ENCODE results near the gene TLR10. TPM values are rescaled to one million over a fixed set of nuclear protein-coding genes. Genes with fewer than 3 reads are reported as not detected.

The TLR10 gene
- total RNA-seq, 1 experiment from 2014 or later, result not detected

DNA sequence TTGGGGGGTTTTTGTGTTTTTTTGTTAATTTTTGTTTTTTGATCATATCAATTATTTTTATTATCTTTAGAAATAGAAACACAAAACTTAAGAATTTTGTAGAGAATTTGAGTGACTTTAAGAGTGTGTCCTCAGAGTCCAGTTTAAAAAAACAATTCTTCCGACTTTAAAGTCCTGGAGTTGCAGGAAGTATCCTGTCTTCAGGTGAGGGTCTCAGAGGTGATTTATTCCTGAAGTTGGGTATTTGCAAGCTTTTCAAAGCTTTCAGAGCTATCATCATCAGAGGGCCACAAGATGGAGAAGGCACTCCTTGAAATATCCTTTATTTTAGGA is 23.0 kb downstream of the TLR10 start:
- BruUV-seq (replicated peaks), result no TSS peak
- ATAC-seq, result no peak

DNA sequence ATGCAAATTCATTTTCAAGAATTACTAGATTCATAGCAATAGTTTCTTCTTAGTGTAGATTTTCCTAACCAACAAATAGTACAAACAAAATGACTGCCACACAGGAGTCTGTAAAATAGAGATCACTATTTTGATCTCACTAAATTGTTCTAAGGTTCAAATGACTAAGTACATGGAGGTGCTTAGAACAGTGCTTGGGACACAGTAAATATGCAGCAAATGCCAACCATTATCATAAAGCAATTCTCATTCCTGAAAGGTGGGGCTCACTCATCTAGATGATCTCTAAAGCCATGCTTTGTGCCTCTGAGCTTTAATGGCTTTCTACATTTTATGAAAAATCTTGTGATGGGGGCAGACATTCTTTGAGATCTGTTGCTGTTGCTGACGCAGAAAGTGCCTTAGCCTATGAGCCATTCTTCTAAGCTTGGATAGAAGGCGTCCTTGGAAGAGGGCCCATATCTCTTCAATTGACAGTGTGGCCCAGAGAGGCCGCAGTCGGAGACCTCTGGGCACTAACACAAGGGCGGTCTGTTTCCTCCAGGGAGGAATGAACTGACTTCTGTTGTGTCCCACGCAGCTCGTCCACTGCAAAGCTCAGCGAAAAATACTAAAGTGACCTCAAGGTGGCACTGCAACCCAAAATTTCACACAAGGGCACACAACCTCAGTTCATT is 23.5 kb downstream of the TLR10 start:
- no peaks in the 10 kb centered on the region for H3K4me1 ChIP-seq (ENCODE audit: insufficient read depth, low read length)
- BruUV-seq (replicated peaks), result no TSS peak
- peak; percentile 76 for ATAC-seq
- no peak overlapping the region for H3K27ac ChIP-seq (ENCODE audit: low read length)
- H4K20me1 ChIP-seq (ENCODE audit: low read length), result no peaks in the 10 kb centered on the region
- intact Hi-C loops (cut with micrococcal nuclease), result loop anchor here (1.0 to 2.0 kb wide), 4 partner anchors 24 to 136 kb away; partner anchors contain the start of genes TLR1, TLR10 and TLR6
- no peaks in the 10 kb centered on the region for H3K9me2 ChIP-seq (replicated peaks; ENCODE audit: low read length)
- H2AFZ ChIP-seq (ENCODE audit: low read length), result peak overlapping the region; percentile 71
- H3K9me3 ChIP-seq (ENCODE audit: low read length), result no peaks in the 10 kb centered on the region
- H3K79me2 ChIP-seq (ENCODE audit: low read length), result no peaks in the 10 kb centered on the region
- TF ChIP-seq EZH2 (IDR thresholded peaks at IDR 0.05; ENCODE audit: low read length, unreplicated experiment), result no peak
- TF ChIP-seq, protein P1, sequence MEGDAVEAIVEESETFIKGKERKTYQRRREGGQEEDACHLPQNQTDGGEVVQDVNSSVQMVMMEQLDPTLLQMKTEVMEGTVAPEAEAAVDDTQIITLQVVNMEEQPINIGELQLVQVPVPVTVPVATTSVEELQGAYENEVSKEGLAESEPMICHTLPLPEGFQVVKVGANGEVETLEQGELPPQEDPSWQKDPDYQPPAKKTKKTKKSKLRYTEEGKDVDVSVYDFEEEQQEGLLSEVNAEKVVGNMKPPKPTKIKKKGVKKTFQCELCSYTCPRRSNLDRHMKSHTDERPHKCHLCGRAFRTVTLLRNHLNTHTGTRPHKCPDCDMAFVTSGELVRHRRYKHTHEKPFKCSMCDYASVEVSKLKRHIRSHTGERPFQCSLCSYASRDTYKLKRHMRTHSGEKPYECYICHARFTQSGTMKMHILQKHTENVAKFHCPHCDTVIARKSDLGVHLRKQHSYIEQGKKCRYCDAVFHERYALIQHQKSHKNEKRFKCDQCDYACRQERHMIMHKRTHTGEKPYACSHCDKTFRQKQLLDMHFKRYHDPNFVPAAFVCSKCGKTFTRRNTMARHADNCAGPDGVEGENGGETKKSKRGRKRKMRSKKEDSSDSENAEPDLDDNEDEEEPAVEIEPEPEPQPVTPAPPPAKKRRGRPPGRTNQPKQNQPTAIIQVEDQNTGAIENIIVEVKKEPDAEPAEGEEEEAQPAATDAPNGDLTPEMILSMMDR (conservative IDR thresholded peaks at IDR 0.05; ENCODE audit: low read depth, low read length), result peak; percentile 73
- no peaks in the 10 kb centered on the region for H3F3A ChIP-seq (ENCODE audit: low read length, unreplicated experiment)
- H3K4me3 ChIP-seq (ENCODE audit: low read length), result no peak overlapping the region
- DNase-seq, result peak; percentile 57
- H3K36me3 ChIP-seq (ENCODE audit: low read depth, low read length), result no peaks in the 10 kb centered on the region
- no peak overlapping the region for H3K9ac ChIP-seq (ENCODE audit: low read length)
- CTCF ChIA-PET, result interaction anchor here (0.5 to 1.3 kb wide), 9 partner anchors 23 to 883 kb away, joined by 3 to 10 read pairs (median 3); partner anchors contain the start of gene TLR10
- POLR2A ChIA-PET (ENCODE audit: unreplicated experiment), result no interaction called here
- peak overlapping the region; percentile 63 for H3K4me2 ChIP-seq (ENCODE audit: low read length)
- H3K27me3 ChIP-seq (ENCODE audit: low read length), result no peaks in the 10 kb centered on the region

More for the DNA sequence above, 23.0 kb downstream of the TLR10 start:
- no peaks in the 10 kb centered on the region for H3K9me3 ChIP-seq (ENCODE audit: low read length)
- H3K9ac ChIP-seq (ENCODE audit: low read length), result no peak overlapping the region
- intact Hi-C loops (cut with micrococcal nuclease), result loop anchor here (1.0 to 2.0 kb wide), 4 partner anchors 23 to 135 kb away; partner anchors contain the start of genes TLR1, TLR10 and TLR6
- H3K27me3 ChIP-seq (ENCODE audit: low read length), result no peaks in the 10 kb centered on the region
- no peaks in the 10 kb centered on the region for H3K9me2 ChIP-seq (replicated peaks; ENCODE audit: low read length)
- no peaks in the 10 kb centered on the region for H3K4me1 ChIP-seq (ENCODE audit: insufficient read depth, low read length)
- no peaks in the 10 kb centered on the region for H3F3A ChIP-seq (ENCODE audit: low read length, unreplicated experiment)
- ChIA-PET POLR2A (ENCODE audit: unreplicated experiment) (no interaction called here), CTCF (interaction anchor here (0.5 to 1.3 kb wide), 9 partner anchors 22 to 883 kb away, joined by 3 to 10 read pairs (median 3); partner anchors contain the start of gene TLR10)
- H2AFZ ChIP-seq (ENCODE audit: low read length), result no peak overlapping the region
- H3K36me3 ChIP-seq (ENCODE audit: low read depth, low read length), result no peaks in the 10 kb centered on the region
- no peak overlapping the region for H3K27ac ChIP-seq (ENCODE audit: low read length)
- no peak overlapping the region for H3K4me2 ChIP-seq (ENCODE audit: low read length)
- DNase-seq, result no peak
- no peak overlapping the region for H3K4me3 ChIP-seq (ENCODE audit: low read length)
- TF ChIP-seq, protein P1 (conservative IDR thresholded peaks at IDR 0.05; ENCODE audit: low read depth, low read length), result peak; percentile 26; the same call in 1 of the 2 replicates
- TF ChIP-seq EZH2 (IDR thresholded peaks at IDR 0.05; ENCODE audit: low read length, unreplicated experiment), result no peak
- no peaks in the 10 kb centered on the region for H3K79me2 ChIP-seq (ENCODE audit: low read length)
- no peaks in the 10 kb centered on the region for H4K20me1 ChIP-seq (ENCODE audit: low read length)

DNA sequence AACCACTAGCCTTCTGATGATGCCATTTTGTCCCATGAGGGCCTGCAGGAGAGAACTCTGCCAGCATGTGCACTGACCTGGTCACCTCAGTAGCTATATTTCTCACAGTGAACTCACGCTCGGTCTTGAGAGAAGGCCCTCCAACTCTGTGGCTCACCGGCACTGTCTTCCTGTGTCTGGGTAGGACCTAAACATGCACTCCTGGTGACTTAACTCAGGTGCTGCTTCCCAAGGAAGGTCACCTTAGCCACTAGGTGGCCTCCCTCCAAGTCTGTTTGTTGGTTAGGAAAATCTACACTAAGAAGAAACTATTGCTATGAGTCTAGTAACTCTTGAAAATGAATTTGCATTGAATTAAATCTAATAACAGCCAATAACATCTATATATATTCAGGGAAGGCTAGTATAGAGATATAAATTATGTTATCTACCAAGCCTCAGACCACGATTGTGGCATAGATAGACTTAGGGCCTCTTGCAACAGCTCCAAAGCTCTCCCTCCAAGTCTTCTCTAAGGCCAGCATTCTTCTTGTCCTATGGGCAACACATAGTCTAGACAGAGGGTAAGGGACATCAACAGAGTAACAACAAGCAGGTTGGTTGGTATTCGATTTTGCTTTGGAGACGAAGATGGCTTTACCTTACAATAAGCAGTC is 24.7 kb downstream of the TLR10 start:
- Histone ChIP-seq H3K27ac (ENCODE audit: low read length) (no peak overlapping the region), H3K9me3 (ENCODE audit: low read length) (no peaks in the 10 kb centered on the region), H3K36me3 (ENCODE audit: low read depth, low read length) (no peaks in the 10 kb centered on the region), H3K4me2 (ENCODE audit: low read length) (no peak overlapping the region), H3K9me2 (replicated peaks; ENCODE audit: low read length) (no peaks in the 10 kb centered on the region), H3K27me3 (ENCODE audit: low read length) (no peaks in the 10 kb centered on the region), H3K79me2 (ENCODE audit: low read length) (no peaks in the 10 kb centered on the region), H4K20me1 (ENCODE audit: low read length) (no peaks in the 10 kb centered on the region), H3K4me1 (ENCODE audit: insufficient read depth, low read length) (no peaks in the 10 kb centered on the region), H3F3A (ENCODE audit: low read length, unreplicated experiment) (no peaks in the 10 kb centered on the region), H3K9ac (ENCODE audit: low read length) (no peak overlapping the region), H3K4me3 (ENCODE audit: low read length) (no peak overlapping the region), H2AFZ (ENCODE audit: low read length) (peak overlapping the region; percentile 62)
- DNase-seq (peak; percentile 59), ATAC-seq (peak; percentile 61)
- ChIA-PET CTCF (interaction anchor here (0.6 to 1.2 kb wide), 3 partner anchors 24 to 375 kb away, joined by 3 to 5 read pairs (median 3); partner anchors contain the start of gene TLR10), POLR2A (ENCODE audit: unreplicated experiment) (no interaction called here)
- TF ChIP-seq, protein P1 (conservative IDR thresholded peaks at IDR 0.05; ENCODE audit: low read depth, low read length), result peak; percentile 64
- TF ChIP-seq EZH2 (IDR thresholded peaks at IDR 0.05; ENCODE audit: low read length, unreplicated experiment), result no peak
- no TSS peak for BruUV-seq (replicated peaks)
- intact Hi-C loops (cut with micrococcal nuclease), result loop anchor here (2.0 kb wide), 3 partner anchors 25 to 137 kb away; partner anchors contain the start of genes TLR1 and TLR10

Measured in PC-3 (cell line).